ENCODE results near the gene WDR7. TPM values are rescaled to one million over a fixed set of nuclear protein-coding genes. Genes with fewer than 3 reads are reported as not detected.

WDR7 gene
- total RNA-seq, 1 experiment from 2014 or later, result 11.5 TPM

DNA sequence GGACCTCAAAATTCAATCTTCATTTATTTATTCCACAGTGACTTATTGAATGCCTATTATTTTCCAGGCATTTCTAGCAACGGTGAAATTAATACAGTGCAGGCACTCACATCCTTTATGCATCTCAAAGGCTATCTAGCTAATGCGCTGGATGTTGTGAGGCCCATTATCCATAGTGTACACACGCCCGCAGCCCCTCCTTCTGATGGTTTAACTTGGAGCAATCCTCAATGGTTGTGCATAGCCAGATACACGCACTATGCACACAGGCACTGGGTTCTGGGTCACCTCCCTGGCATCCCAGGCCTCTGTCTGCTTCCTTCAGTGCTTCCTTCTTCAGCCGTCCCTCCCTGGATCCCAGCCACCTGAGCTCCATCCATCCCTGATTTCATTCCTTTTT, 387.2 kb downstream of the WDR7 start:
- no peak overlapping the region for H3K9ac ChIP-seq (ENCODE audit: low read length)
- no peaks in the 10 kb centered on the region for H4K20me1 ChIP-seq (ENCODE audit: insufficient read depth)
- 0 out of 2 replicates have a peak, but pooled peaks cover under 1% of the 10 kb centered on the region for H3K27me3 ChIP-seq (ENCODE audit: insufficient read depth, low read length)
- DNase-seq (ENCODE audit: low read depth, low spot score) (no peak), ATAC-seq (no peak)
- H3K9me3 ChIP-seq (ENCODE audit: control insufficient read depth in 1 of 2, insufficient read depth in 1 of 2, low read depth in 1 of 2, low read length in 2 of 2), result no peaks in the 10 kb centered on the region
- no peak overlapping the region for H3K4me3 ChIP-seq (replicated peaks in 1 of 2; ENCODE audit: low read depth in 1 of 2, low read length in 2 of 2)
- H3K79me2 ChIP-seq (ENCODE audit: insufficient read depth, low read length), result no peaks in the 10 kb centered on the region
- intact Hi-C loops (cut with micrococcal nuclease), result no loop called here
- ChIA-PET POLR2A (no interaction called here), RAD21 (ENCODE audit: low non-redundant PET in 1 of 2, low total read pairs in 2 of 2, uncharacterized antibody in 2 of 2, unreplicated experiment in 2 of 2) (no interaction called here), CTCF (no interaction called here)
- no peak overlapping the region for H2AFZ ChIP-seq (ENCODE audit: low read depth, low read length, poor library complexity, severe bottlenecking)
- no peaks in the 10 kb centered on the region for H3K4me1 ChIP-seq (ENCODE audit: control insufficient read depth in 1 of 2, insufficient read depth in 2 of 2, low read length in 2 of 2)
- TF ChIP-seq, protein P1, sequence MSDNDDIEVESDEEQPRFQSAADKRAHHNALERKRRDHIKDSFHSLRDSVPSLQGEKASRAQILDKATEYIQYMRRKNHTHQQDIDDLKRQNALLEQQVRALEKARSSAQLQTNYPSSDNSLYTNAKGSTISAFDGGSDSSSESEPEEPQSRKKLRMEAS (IDR thresholded peaks at IDR 0.05), result no peak
- no peaks in the 10 kb centered on the region for H3K9me2 ChIP-seq (ENCODE audit: insufficient read depth)
- H3K4me2 ChIP-seq (ENCODE audit: low read length), result no peak overlapping the region
- BruUV-seq (replicated peaks), result no TSS peak
- H3K36me3 ChIP-seq (ENCODE audit: control insufficient read depth in 1 of 2, insufficient read depth in 2 of 2, low read length in 2 of 2), result no peaks in the 10 kb centered on the region
- no peak overlapping the region for H3K27ac ChIP-seq (ENCODE audit: low read depth, low read length)

DNA sequence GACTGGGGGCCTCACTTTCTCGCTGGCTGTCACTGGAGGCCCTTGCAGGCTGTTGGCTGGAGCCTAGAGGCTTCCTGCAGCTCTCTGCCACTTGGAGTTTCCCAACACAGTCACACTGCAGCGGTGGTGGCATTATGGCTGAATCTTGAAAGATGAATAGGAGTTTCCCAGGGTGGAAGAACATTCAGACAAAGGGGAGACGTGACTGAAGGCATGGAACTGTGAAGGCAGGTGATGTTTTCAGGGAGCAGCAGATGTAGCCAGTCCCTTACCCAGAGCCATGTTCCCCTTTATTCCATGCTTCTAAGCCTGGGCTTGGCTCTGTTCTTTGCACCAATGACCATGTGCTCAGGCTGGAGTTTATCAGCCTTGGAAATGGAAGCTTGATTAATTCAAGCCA, 389.0 kb downstream of the WDR7 start:
- CTCF ChIA-PET, result no interaction called here
- POLR2A ChIA-PET, result no interaction called here
- DNase-seq (ENCODE audit: low read depth, low spot score) (no peak), ATAC-seq (no peak)
- H4K20me1 ChIP-seq (ENCODE audit: insufficient read depth), result no peaks in the 10 kb centered on the region
- no peak overlapping the region for H3K4me3 ChIP-seq (replicated peaks in 1 of 2; ENCODE audit: low read depth in 1 of 2, low read length in 2 of 2)
- BruUV-seq (replicated peaks), result no TSS peak
- TF ChIP-seq, protein P2, sequence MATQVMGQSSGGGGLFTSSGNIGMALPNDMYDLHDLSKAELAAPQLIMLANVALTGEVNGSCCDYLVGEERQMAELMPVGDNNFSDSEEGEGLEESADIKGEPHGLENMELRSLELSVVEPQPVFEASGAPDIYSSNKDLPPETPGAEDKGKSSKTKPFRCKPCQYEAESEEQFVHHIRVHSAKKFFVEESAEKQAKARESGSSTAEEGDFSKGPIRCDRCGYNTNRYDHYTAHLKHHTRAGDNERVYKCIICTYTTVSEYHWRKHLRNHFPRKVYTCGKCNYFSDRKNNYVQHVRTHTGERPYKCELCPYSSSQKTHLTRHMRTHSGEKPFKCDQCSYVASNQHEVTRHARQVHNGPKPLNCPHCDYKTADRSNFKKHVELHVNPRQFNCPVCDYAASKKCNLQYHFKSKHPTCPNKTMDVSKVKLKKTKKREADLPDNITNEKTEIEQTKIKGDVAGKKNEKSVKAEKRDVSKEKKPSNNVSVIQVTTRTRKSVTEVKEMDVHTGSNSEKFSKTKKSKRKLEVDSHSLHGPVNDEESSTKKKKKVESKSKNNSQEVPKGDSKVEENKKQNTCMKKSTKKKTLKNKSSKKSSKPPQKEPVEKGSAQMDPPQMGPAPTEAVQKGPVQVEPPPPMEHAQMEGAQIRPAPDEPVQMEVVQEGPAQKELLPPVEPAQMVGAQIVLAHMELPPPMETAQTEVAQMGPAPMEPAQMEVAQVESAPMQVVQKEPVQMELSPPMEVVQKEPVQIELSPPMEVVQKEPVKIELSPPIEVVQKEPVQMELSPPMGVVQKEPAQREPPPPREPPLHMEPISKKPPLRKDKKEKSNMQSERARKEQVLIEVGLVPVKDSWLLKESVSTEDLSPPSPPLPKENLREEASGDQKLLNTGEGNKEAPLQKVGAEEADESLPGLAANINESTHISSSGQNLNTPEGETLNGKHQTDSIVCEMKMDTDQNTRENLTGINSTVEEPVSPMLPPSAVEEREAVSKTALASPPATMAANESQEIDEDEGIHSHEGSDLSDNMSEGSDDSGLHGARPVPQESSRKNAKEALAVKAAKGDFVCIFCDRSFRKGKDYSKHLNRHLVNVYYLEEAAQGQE (IDR thresholded peaks at IDR 0.05; ENCODE audit: low read depth), result no peak
- TF ChIP-seq, protein P3, sequence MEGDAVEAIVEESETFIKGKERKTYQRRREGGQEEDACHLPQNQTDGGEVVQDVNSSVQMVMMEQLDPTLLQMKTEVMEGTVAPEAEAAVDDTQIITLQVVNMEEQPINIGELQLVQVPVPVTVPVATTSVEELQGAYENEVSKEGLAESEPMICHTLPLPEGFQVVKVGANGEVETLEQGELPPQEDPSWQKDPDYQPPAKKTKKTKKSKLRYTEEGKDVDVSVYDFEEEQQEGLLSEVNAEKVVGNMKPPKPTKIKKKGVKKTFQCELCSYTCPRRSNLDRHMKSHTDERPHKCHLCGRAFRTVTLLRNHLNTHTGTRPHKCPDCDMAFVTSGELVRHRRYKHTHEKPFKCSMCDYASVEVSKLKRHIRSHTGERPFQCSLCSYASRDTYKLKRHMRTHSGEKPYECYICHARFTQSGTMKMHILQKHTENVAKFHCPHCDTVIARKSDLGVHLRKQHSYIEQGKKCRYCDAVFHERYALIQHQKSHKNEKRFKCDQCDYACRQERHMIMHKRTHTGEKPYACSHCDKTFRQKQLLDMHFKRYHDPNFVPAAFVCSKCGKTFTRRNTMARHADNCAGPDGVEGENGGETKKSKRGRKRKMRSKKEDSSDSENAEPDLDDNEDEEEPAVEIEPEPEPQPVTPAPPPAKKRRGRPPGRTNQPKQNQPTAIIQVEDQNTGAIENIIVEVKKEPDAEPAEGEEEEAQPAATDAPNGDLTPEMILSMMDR (IDR thresholded peaks at IDR 0.05 in 2 of 3, conservative IDR thresholded peaks at IDR 0.05 in 1 of 3; ENCODE audit: borderline replicate concordance in 1 of 3, insufficient read depth in 1 of 3, low read depth in 2 of 3, low read length in 2 of 3), result no peak
- TF ChIP-seq, protein P4, sequence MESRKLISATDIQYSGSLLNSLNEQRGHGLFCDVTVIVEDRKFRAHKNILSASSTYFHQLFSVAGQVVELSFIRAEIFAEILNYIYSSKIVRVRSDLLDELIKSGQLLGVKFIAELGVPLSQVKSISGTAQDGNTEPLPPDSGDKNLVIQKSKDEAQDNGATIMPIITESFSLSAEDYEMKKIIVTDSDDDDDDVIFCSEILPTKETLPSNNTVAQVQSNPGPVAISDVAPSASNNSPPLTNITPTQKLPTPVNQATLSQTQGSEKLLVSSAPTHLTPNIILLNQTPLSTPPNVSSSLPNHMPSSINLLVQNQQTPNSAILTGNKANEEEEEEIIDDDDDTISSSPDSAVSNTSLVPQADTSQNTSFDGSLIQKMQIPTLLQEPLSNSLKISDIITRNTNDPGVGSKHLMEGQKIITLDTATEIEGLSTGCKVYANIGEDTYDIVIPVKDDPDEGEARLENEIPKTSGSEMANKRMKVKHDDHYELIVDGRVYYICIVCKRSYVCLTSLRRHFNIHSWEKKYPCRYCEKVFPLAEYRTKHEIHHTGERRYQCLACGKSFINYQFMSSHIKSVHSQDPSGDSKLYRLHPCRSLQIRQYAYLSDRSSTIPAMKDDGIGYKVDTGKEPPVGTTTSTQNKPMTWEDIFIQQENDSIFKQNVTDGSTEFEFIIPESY (IDR thresholded peaks at IDR 0.05; ENCODE audit: extremely low read depth, insufficient replicate concordance, low read length), result no peak
- TF ChIP-seq JUND (IDR thresholded peaks at IDR 0.05) (no peak), ELF1 (IDR thresholded peaks at IDR 0.05; ENCODE audit: borderline replicate concordance, low read depth) (no peak), CEBPB (IDR thresholded peaks at IDR 0.05; ENCODE audit: low read depth) (no peak), ZFX (IDR thresholded peaks at IDR 0.05) (no peak), FOSL1 (IDR thresholded peaks at IDR 0.05; ENCODE audit: low read depth) (no peak)
- TF ChIP-seq, protein P1 (IDR thresholded peaks at IDR 0.05), result no peak
- H3K27ac ChIP-seq (ENCODE audit: low read depth, low read length), result no peak overlapping the region
- no peak overlapping the region for H3K4me2 ChIP-seq (ENCODE audit: low read length)
- no peaks in the 10 kb centered on the region for H3K79me2 ChIP-seq (ENCODE audit: insufficient read depth, low read length)
- H3K9me2 ChIP-seq (ENCODE audit: insufficient read depth), result no peaks in the 10 kb centered on the region
- RAD21 ChIA-PET (ENCODE audit: low non-redundant PET in 1 of 2, low total read pairs in 2 of 2, uncharacterized antibody in 2 of 2, unreplicated experiment in 2 of 2), result no interaction called here
- no peak overlapping the region for H2AFZ ChIP-seq (ENCODE audit: low read depth, low read length, poor library complexity, severe bottlenecking)
- intact Hi-C loops (cut with micrococcal nuclease), result no loop called here
- peaks cover 14% of the 10 kb centered on the region; the same call in 1 of the 2 replicates for H3K27me3 ChIP-seq (ENCODE audit: insufficient read depth, low read length)
- no peak overlapping the region for H3K9ac ChIP-seq (ENCODE audit: low read length)
- no peaks in the 10 kb centered on the region for H3K9me3 ChIP-seq (ENCODE audit: control insufficient read depth in 1 of 2, insufficient read depth in 1 of 2, low read depth in 1 of 2, low read length in 2 of 2)
- no peaks in the 10 kb centered on the region for H3K36me3 ChIP-seq (ENCODE audit: control insufficient read depth in 1 of 2, insufficient read depth in 2 of 2, low read length in 2 of 2)
- H3K4me1 ChIP-seq (ENCODE audit: control insufficient read depth in 1 of 2, insufficient read depth in 2 of 2, low read length in 2 of 2), result no peaks in the 10 kb centered on the region
